A375 (cell line): Measurements from ENCODE around the gene LRIG1. TPM values are rescaled to one million over a fixed set of nuclear protein-coding genes. Genes with fewer than 3 reads are reported as not detected.

Experiments used
- total RNA-seq: library from RNA; depleted of rRNA; stranded (reverse); fragments of >200 nt; shearing (Covaris generic); gene quantifications from 2 replicates; pipeline ENCODE4 v1.2.3, GENCODE V29; 2014; rRNA removed

The LRIG1 gene, protein sequence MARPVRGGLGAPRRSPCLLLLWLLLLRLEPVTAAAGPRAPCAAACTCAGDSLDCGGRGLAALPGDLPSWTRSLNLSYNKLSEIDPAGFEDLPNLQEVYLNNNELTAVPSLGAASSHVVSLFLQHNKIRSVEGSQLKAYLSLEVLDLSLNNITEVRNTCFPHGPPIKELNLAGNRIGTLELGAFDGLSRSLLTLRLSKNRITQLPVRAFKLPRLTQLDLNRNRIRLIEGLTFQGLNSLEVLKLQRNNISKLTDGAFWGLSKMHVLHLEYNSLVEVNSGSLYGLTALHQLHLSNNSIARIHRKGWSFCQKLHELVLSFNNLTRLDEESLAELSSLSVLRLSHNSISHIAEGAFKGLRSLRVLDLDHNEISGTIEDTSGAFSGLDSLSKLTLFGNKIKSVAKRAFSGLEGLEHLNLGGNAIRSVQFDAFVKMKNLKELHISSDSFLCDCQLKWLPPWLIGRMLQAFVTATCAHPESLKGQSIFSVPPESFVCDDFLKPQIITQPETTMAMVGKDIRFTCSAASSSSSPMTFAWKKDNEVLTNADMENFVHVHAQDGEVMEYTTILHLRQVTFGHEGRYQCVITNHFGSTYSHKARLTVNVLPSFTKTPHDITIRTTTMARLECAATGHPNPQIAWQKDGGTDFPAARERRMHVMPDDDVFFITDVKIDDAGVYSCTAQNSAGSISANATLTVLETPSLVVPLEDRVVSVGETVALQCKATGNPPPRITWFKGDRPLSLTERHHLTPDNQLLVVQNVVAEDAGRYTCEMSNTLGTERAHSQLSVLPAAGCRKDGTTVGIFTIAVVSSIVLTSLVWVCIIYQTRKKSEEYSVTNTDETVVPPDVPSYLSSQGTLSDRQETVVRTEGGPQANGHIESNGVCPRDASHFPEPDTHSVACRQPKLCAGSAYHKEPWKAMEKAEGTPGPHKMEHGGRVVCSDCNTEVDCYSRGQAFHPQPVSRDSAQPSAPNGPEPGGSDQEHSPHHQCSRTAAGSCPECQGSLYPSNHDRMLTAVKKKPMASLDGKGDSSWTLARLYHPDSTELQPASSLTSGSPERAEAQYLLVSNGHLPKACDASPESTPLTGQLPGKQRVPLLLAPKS
- 5.2 and 6.2 TPM in 2 replicates for total RNA-seq

DNA sequence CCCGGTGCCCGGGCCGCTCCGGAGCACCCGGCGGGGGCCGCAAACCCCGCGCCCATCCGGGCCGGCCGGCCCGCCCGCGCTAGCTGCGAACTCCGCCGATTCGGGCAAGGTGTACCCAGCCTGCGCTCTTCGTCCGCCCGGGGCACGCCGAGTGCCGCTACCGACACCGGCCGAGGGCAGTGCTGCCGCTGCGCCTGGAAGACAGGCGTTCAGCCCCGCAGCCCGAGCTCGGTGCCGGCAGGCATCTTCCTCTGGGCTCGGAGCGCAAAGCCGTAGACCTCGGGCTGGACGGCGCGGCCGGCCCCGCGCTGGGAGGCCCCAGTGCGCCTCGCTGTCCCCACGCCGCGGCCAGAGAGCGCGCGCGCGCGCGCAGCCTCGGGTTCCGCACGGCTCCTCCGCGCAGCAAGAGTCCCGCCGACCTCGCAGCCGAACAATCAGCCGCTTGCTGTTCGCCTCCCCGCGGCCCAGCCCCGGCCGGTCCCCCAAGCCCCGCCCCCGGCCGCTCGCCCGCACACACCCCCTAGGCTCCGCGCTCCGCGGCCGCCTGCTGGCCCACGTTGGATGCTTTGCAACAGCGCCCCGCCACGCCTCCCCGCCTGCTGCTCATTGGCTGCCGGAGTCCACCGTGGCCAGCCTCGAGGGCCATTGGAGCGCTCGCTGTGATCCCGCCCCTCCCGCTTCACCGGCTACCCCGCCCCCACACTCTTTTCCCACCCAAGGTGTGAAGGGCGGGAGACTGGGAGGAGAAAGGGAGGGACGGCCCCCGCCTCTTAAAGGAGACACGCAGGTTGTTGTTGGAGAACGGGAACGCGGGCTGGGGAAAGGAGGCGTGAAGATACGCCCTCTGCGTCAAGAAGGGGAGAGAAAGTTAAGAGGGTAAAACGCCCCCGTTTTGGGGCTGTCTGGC, at the start of gene LRIG1:
Gene LRIG1, minus strand, starts transcription at position 447 of the 907 bp plus-strand sequence. CDS start 615 bp downstream, outside the sequence.

